CD8-positive, alpha-beta memory T cell (primary cell): ENCODE measurements around the gene EP400. TPM values are rescaled to one million over a fixed set of nuclear protein-coding genes. Genes with fewer than 3 reads are reported as not detected.

Source experiments
- CTCF ChIA-PET: fragments of 350-600 bp; sonication (Branson Sonifier 250); formaldehyde crosslinking; loops from one replicate; lab custom pipeline; 2021; ENCODE audit warnings: antibody characterized with exemption; lab: Charles Lee
- POLR2A ChIA-PET: fragments of 350-600 bp; sonication (Branson Sonifier 250); formaldehyde crosslinking; loops from one replicate; lab custom pipeline; 2021; ENCODE audit warnings: antibody characterized with exemption; lab: Charles Lee
- DNase-seq, 5 donors: peaks; one replicate each; pipeline versions ENCODE4 v3.0.0 to v3.0.0-alpha.2; 2020 to 2022; ENCODE audit warnings: mixed read lengths in 1 of 5
- H3K27ac ChIP-seq: one replicate; pipeline ENCODE4 v1.7.0; 2013; ENCODE audit warnings: low read depth, mild to moderate bottlenecking, low read length, moderate library complexity
- H3K27me3 ChIP-seq: 2 replicates; pipeline ENCODE4 v1.7.0; 2013; ENCODE audit warnings: low read length, mild to moderate bottlenecking; ENCODE audit not compliant: insufficient read depth, poor library complexity, severe bottlenecking
- H3K36me3 ChIP-seq: 2 replicates; pipeline ENCODE4 v1.7.0; 2013; ENCODE audit warnings: mild to moderate bottlenecking, low read length, moderate library complexity; ENCODE audit not compliant: insufficient read depth
- H3K4me1 ChIP-seq: 2 replicates; pipeline ENCODE4 v1.7.0; 2013; ENCODE audit warnings: mild to moderate bottlenecking, low read length, moderate library complexity; ENCODE audit not compliant: insufficient read depth
- H3K4me3 ChIP-seq: 2 replicates; pipeline ENCODE4 v1.7.0; 2013; ENCODE audit warnings: mild to moderate bottlenecking, low read length
- H3K9me3 ChIP-seq: 2 replicates; pipeline ENCODE4 v1.7.0; 2013; ENCODE audit warnings: mild to moderate bottlenecking, low read length
- H3K27ac Mint-ChIP-seq, 8 donors: one replicate each; pipeline ENCODE4 v1.8.0; 2020 to 2021; ENCODE audit warnings: mixed read lengths in 8 of 8, mild to moderate bottlenecking in 6 of 8, inconsistent platforms in 3 of 8, moderate library complexity in 3 of 8
- H3K27me3 Mint-ChIP-seq, 2 donors: one replicate each; pipeline ENCODE4 v1.8.0; 2020 to 2021; ENCODE audit warnings: mixed read lengths in 2 of 2, mild to moderate bottlenecking in 1 of 2, moderate library complexity in 1 of 2
- H3K36me3 Mint-ChIP-seq, 3 donors: one replicate each; pipeline ENCODE4 v1.8.0; 2020 to 2021; ENCODE audit warnings: mixed read lengths in 3 of 3, inconsistent platforms in 1 of 3, mild to moderate bottlenecking in 1 of 3
- H3K4me1 Mint-ChIP-seq, 3 donors: one replicate each; pipeline ENCODE4 v1.8.0; 2020 to 2021; ENCODE audit warnings: mixed read lengths in 3 of 3, inconsistent platforms in 1 of 3, mild to moderate bottlenecking in 1 of 3
- H3K4me3 Mint-ChIP-seq, 7 donors: one replicate each; pipeline ENCODE4 v1.8.0; 2020 to 2021; ENCODE audit warnings: mixed read lengths in 7 of 7, mild to moderate bottlenecking in 6 of 7, moderate library complexity in 4 of 7, inconsistent platforms in 2 of 7
- H3K9me3 Mint-ChIP-seq, 5 donors: one replicate each; pipeline ENCODE4 v1.8.0; 2020 to 2022; ENCODE audit warnings: mixed read lengths in 5 of 5, mild to moderate bottlenecking in 3 of 5, moderate library complexity in 2 of 5, inconsistent platforms in 1 of 5
- polyA plus RNA-seq: library from polyadenylated mRNA; unstranded; fragments of 300-500 nt; fragmentation: Illumina TruSeq; gene quantifications from one replicate; pipeline ENCODE4 v1.2.3, GENCODE V29; 2021
- total RNA-seq, 2 experiments: library from RNA; stranded (reverse); gene quantifications; one replicate each; pipeline ENCODE4 v1.2.3, GENCODE V29; 2021

Gene EP400
- total and polyA plus RNA-seq, 3 experiments from 2014 or later: 4.3 to 48.8 (median 47.9) TPM

DNA sequence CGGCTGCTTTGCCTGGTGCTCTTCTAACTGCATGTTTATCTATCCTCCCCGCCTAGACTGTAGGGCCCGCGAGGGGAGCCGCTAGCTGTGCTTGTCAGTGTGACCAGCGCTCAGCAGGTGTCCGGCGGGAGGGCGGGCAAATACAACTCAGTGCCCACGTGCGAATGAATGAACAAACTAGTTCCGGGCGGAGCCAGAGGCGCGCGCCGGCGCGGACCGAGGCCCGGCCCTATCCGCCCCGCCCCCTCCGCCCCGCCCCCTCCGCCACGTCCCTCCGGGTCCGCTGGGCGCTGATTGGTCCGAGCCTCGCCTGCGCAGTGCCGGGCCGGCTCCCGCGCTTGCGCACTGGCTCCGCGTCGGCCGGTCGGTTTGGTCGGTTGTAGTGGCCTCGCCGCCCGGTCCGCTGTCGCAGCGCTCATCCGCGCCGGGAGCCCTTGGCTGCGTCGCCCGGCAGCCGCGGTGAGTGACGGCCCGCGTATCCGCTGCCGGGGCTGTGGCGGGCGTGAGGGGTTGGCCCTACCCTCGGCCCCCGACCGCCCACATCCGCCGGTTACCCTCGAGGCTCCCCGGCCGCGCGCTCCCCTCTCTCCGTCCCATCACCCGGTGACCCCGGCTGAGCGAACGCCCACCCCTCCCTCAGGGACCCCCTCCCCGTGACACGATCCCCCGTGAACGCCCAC, 134.3 kb downstream of the EP400 start:
- Histone ChIP-seq H3K36me3 (no peaks in the 10 kb centered on the region), H3K27me3 (no peaks in the 10 kb centered on the region), H3K27ac (peak overlapping the region; percentile 81), H3K9me3 (no peaks in the 10 kb centered on the region), H3K4me3 (peak overlapping the region; percentile 72), H3K4me1 (peaks cover 24% of the 10 kb centered on the region)
- peaks cover 0 to 20% (median 0%) of the 10 kb centered on the region in 3 donors for H3K36me3 Mint-ChIP-seq
- peaks cover 0 to 2% (median 0%) of the 10 kb centered on the region in 5 donors for H3K9me3 Mint-ChIP-seq
- peak; percentile 82 to 91 (median 87) for DNase-seq
- H3K4me3 Mint-ChIP-seq: peak overlapping the region; percentile 83 to 93 (median 88)
- H3K4me1 Mint-ChIP-seq: peaks cover 23 to 40% (median 29%) of the 10 kb centered on the region in 3 donors
- POLR2A ChIA-PET: no interaction called here
- CTCF ChIA-PET: no interaction called here
- H3K27ac Mint-ChIP-seq: peak overlapping the region; percentile 81 to 99 (median 88)
- H3K27me3 Mint-ChIP-seq: no peaks in the 10 kb centered on the region

DNA sequence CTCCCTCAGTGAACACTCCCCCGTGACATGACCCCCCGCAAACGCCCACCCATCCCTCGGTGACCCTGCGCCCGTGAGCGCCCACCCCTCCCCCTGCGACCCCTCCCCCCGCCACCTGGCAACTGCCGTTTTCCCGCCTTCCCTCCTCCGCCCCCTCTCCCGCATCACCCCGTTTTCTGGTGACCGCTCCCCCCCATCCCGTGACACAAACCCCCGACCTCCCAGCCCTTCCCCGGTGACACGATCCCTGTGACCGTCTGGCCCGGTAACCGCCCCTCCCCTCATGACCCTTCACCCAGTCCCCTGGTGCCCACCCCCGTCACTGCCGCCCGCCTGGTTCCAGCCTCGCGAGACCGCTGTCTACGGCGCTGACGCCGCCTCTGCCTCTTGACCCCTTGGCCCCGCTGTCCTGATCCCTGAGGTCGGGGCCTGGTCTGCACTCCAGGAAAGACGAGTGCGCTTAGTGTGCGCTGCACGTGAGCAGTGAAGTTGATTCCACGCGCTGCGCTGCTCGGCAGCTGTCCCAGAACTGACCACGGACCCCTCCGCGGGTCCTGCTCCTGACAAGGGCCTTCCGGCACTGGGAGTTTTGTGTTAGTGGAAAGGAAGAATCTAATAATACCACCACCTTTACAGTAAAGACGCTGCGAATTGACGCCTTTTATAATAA, 135.0 kb downstream of the EP400 start:
- Mint-ChIP-seq H3K4me3 (peak overlapping the region; percentile 83 to 95 (median 88)), H3K36me3 (peaks cover 2 to 15% (median 6%) of the 10 kb centered on the region in 3 donors), H3K27ac (peak overlapping the region; percentile 82 to 99 (median 90)), H3K4me1 (peaks cover 25 to 40% (median 36%) of the 10 kb centered on the region in 3 donors), H3K27me3 (no peaks in the 10 kb centered on the region), H3K9me3 (peaks cover 0 to 2% (median 0%) of the 10 kb centered on the region in 5 donors)
- Histone ChIP-seq H3K4me3 (peak overlapping the region; percentile 84), H3K4me1 (peaks cover 24% of the 10 kb centered on the region), H3K9me3 (no peaks in the 10 kb centered on the region), H3K27ac (peak overlapping the region; percentile 81), H3K36me3 (no peaks in the 10 kb centered on the region), H3K27me3 (no peaks in the 10 kb centered on the region)
- ChIA-PET CTCF (no interaction called here), POLR2A (no interaction called here)
- DNase-seq: peak; percentile 27 to 70 (median 38)

DNA sequence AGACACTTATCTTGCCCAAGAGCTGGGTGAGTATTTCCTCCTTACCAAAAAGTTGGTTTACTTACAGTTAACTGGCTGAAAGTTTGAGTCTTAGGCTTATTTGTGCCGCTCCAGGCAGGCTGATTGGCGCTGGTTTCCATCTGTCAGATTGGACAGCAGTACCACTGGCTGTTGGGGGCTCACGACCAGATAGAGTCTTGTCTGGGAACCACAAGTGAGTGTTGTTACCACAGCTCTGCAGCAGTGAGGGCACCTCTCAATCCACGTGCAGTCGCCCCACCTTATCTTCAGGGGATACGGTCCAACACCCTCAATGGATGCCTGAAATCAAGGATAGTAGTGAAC, 135.5 kb downstream of the EP400 start:
- H3K9me3 ChIP-seq: no peaks in the 10 kb centered on the region
- Mint-ChIP-seq H3K4me1 (peaks cover 26 to 44% (median 41%) of the 10 kb centered on the region in 3 donors), H3K27me3 (no peaks in the 10 kb centered on the region), H3K9me3 (peaks cover 0 to 2% (median 0%) of the 10 kb centered on the region in 5 donors), H3K27ac (peak overlapping the region; percentile 82 to 99 (median 90)), H3K36me3 (peaks cover 5 to 13% (median 7%) of the 10 kb centered on the region in 3 donors), H3K4me3 (peak overlapping the region; percentile 83 to 95 (median 88))
- no peaks in the 10 kb centered on the region for H3K36me3 ChIP-seq
- H3K4me1 ChIP-seq: peaks cover 24% of the 10 kb centered on the region
- H3K27ac ChIP-seq: peak overlapping the region; percentile 81
- DNase-seq: peak in 1 of 5 donors; percentile 21
- no peaks in the 10 kb centered on the region for H3K27me3 ChIP-seq
- H3K4me3 ChIP-seq: peak overlapping the region; percentile 84
- ChIA-PET POLR2A (interaction anchor here (0.5 kb wide), 1 partner anchor 745 kb away, joined by 5 read pairs; no protein-coding TSS in a partner anchor), CTCF (no interaction called here)

DNA sequence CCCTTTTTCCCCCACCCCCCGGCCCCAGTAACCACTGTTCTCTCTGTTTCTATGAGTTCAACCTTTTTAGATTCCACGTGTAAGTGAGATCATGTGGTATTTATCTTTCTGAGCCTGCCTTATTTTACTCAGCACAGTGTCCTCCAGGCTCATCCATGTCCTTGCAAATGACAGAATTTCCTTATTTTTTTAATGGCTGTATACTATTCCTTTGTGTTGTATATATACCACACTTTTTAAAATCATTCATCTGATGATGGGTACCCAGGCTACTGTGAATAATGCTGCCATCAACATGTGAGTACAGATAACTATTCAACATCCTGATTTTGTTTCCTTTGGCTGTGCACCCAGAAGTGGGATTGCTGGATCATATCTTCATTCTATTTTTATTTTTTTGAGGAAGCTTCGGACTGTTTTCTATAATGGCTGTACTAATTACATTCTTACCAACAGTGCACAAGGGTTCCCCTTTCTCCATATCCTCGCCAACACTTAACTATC, 139.7 kb downstream of the EP400 start:
- peaks cover 22 to 40% (median 31%) of the 10 kb centered on the region in 3 donors for H3K4me1 Mint-ChIP-seq
- POLR2A ChIA-PET: no interaction called here
- H3K36me3 Mint-ChIP-seq: peaks cover 7 to 23% (median 8%) of the 10 kb centered on the region in 3 donors
- no peak overlapping the region for H3K4me3 Mint-ChIP-seq
- peaks cover 0 to 2% (median 0%) of the 10 kb centered on the region in 5 donors for H3K9me3 Mint-ChIP-seq
- no peak overlapping the region for H3K27ac ChIP-seq
- no peak overlapping the region for H3K4me3 ChIP-seq
- H3K36me3 ChIP-seq: peaks cover 3% of the 10 kb centered on the region
- DNase-seq: no peak
- CTCF ChIA-PET: no interaction called here
- no peaks in the 10 kb centered on the region for H3K9me3 ChIP-seq
- peaks cover 19% of the 10 kb centered on the region for H3K4me1 ChIP-seq
- H3K27me3 ChIP-seq: no peaks in the 10 kb centered on the region
- H3K27me3 Mint-ChIP-seq: no peaks in the 10 kb centered on the region
- no peak overlapping the region for H3K27ac Mint-ChIP-seq

DNA sequence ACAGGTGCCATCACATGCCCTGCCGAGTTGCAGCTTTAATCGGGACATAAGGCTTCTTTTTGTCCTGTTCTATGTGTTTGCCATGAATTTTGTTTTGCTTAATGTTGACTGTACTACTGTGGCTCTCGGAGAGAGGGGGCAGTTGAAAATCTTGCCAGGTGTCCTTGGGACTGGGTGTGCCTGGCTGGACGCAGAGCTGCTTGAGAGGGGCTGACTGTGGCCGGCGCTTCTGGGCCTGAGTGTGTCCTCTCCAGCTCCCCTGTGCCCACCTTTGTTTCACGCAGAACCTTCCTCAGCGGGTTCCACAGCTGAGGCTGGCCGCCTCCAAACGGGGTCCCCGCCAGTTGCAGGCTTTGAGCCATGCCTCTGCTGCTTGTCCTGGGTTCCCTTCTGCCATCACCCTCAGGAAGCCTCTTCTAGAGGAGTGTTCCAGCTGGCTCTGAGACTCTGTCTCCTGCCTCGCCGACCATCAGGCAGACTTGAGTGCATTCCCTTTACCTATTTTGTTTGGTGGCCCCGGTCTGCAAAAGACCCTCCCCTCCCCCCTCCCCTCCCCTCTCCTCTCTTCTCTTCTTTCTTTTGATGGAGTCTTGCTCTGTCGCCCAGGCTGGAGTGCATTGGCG, 144.6 kb downstream of the EP400 start:
- Histone ChIP-seq H3K4me1 (peaks cover 5% of the 10 kb centered on the region), H3K36me3 (peaks cover 3% of the 10 kb centered on the region), H3K4me3 (no peak overlapping the region), H3K27ac (no peak overlapping the region), H3K9me3 (no peaks in the 10 kb centered on the region), H3K27me3 (no peaks in the 10 kb centered on the region)
- Mint-ChIP-seq H3K4me1 (peaks cover 18 to 24% (median 19%) of the 10 kb centered on the region in 3 donors), H3K27ac (no peak overlapping the region), H3K27me3 (no peaks in the 10 kb centered on the region), H3K9me3 (peaks cover 2 to 9% (median 8%) of the 10 kb centered on the region in 5 donors), H3K36me3 (peaks cover 15 to 45% (median 23%) of the 10 kb centered on the region in 3 donors), H3K4me3 (no peak overlapping the region)
- ChIA-PET POLR2A (no interaction called here), CTCF (no interaction called here)
- DNase-seq: no peak

DNA sequence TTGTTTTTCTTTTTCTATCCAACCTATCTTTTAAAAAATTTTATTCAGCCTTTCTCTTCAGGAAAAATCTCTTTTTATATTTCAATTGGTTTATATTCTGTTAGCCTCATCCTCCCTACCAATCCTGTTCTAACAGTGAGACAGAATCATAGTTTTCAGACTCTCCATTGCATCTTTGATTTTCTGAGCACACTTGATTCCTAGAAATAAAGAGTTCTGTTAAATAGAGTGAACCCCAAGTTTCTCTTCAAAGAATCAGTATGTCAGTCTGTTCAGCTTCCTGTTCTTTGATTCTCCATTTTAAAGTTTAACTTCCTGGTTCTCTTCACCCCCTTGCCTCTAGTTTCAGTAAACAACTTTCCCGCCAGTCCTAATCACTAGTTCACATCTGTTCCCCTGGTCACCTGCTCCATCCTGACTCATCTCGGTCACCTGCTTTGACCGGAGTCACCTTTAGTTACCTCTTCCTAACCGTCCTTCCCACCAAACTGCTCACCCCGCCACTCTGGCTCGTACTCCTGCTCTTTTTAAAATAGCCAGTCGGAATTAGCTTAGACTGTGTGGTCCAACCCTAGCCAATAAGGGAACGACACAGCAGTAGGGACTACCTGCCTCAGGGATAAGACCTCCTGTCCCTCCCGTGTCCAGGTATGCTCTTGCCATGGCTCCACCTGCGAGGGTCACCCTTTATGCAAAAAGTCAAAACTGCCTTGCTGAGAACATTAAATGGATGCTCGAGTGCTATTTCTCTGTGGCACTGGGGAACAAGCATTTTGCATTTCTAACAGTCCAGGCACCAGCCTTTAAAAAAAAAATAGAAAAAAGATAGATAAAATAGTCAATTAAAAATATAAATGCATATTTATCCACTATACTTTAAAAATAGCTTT, 146.0 kb downstream of the EP400 start:
- Histone ChIP-seq H3K36me3 (peaks cover 3% of the 10 kb centered on the region), H3K9me3 (no peaks in the 10 kb centered on the region), H3K4me3 (no peak overlapping the region), H3K27ac (no peak overlapping the region), H3K4me1 (peaks cover 5% of the 10 kb centered on the region), H3K27me3 (no peaks in the 10 kb centered on the region)
- ChIA-PET POLR2A (no interaction called here), CTCF (no interaction called here)
- Mint-ChIP-seq H3K9me3 (peaks cover 2 to 9% (median 8%) of the 10 kb centered on the region in 5 donors), H3K27me3 (no peaks in the 10 kb centered on the region), H3K36me3 (peaks cover 10 to 52% (median 18%) of the 10 kb centered on the region in 3 donors), H3K4me1 (peaks cover 15 to 16% (median 15%) of the 10 kb centered on the region in 3 donors), H3K27ac (peak overlapping the region in 6 of 8 donors; percentile 48 to 95 (median 84)), H3K4me3 (peak overlapping the region in 1 of 7 donors; percentile 34)
- peak in 1 of 5 donors; percentile 17 for DNase-seq

DNA sequence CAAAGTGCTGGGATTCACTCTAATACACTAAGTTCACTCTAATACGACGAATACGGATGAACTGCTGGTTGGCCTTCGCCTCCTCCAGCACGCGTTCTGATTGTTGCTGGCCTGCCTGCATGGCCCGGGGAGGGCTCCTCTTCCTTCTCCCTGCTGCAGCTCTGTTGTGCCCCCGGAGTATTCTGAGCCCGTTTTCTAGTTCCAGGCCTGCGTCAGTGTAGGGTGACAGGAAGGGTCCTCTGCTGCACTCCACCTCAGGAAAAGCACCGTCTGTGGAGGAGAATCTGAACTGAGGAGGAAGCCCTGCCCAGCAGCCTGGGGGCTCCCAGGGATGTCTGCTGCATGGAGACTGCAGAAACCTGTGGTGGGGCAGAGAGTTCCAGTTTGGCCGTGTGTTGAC, 150.0 kb downstream of the EP400 start:
- Histone ChIP-seq H3K4me3 (no peak overlapping the region), H3K4me1 (peaks cover 5% of the 10 kb centered on the region), H3K9me3 (no peaks in the 10 kb centered on the region), H3K36me3 (no peaks in the 10 kb centered on the region), H3K27me3 (no peaks in the 10 kb centered on the region), H3K27ac (no peak overlapping the region)
- H3K4me1 Mint-ChIP-seq: peaks cover 10 to 15% (median 14%) of the 10 kb centered on the region in 3 donors
- H3K36me3 Mint-ChIP-seq: peaks cover 10 to 45% (median 15%) of the 10 kb centered on the region in 3 donors
- no peaks in the 10 kb centered on the region for H3K27me3 Mint-ChIP-seq
- DNase-seq: no peak
- POLR2A ChIA-PET: no interaction called here
- H3K27ac Mint-ChIP-seq: peak overlapping the region in 1 of 8 donors; percentile 17
- H3K9me3 Mint-ChIP-seq: peaks cover 2 to 9% (median 8%) of the 10 kb centered on the region in 5 donors
- no peak overlapping the region for H3K4me3 Mint-ChIP-seq
- CTCF ChIA-PET: no interaction called here
